Measurements from ENCODE around the gene RAB22A. TPM values are rescaled to one million over a fixed set of nuclear protein-coding genes. Genes with fewer than 3 reads are reported as not detected.

The RAB22A gene
- total and polyA plus RNA-seq, 2 donors (not counting 3 experiments of a cell fraction or from before 2014, with no cell fraction given): 8.6 to 16.3 TPM

GRCh38 chr20:58308680-58309527 lies 611 bp upstream of the RAB22A start:
- no peak for FAIRE-seq

GRCh38 chr20:58310291-58310782 lies 822 bp downstream of the RAB22A start:
- H3K9me3 ChIP-seq (replicated peaks; ENCODE audit: control insufficient read depth, insufficient read depth, low read length): no peaks in the 10 kb centered on the region
- H3K27ac ChIP-seq (ENCODE audit: insufficient read depth, low read depth, low read length): peak overlapping the region; percentile 85
- H3K79me2 ChIP-seq (ENCODE audit: control insufficient read depth, insufficient read depth, low read length): peaks cover 51% of the 10 kb centered on the region
- H4K20me1 ChIP-seq (replicated peaks; ENCODE audit: control insufficient read depth, extremely low read depth, insufficient read depth, low read length): peaks cover 2% of the 10 kb centered on the region
- ChIA-PET POLR2A (interaction anchor here (1.1 kb wide), 1 partner anchor 78 kb away, joined by 5 read pairs; the partner anchor contains the start of gene VAPB), CTCF (interaction anchor here (1.1 kb wide), 1 partner anchor 136 kb away, joined by 4 read pairs; no protein-coding TSS in a partner anchor)
- peak overlapping the region; percentile 92 for H3K4me2 ChIP-seq (ENCODE audit: insufficient read depth, low read length)
- BruUV-seq (replicated peaks): TSS peak; percentile 40
- dilution Hi-C loops (cut with MboI; ENCODE audit: extremely low pct_ligation_motif_present, low sequenced_read_pairs): no loop called here
- intact Hi-C loops (cut with micrococcal nuclease): loop anchor here (2.0 kb wide), 1 partner anchor 136 kb away; no protein-coding TSS in a partner anchor
- peaks cover 0 to 14% of the 10 kb centered on the region in 2 experiments for H3K36me3 ChIP-seq (ENCODE audit: control insufficient read depth in 2 of 2, extremely low read depth in 1 of 2, insufficient read depth in 2 of 2, low read length in 2 of 2)
- no peak for TF ChIP-seq POLR2AphosphoS5 (IDR thresholded peaks at IDR 0.05; ENCODE audit: insufficient read depth, low read depth, low read length)
- no peak for TF ChIP-seq EZH2 (IDR thresholded peaks at IDR 0.05; ENCODE audit: borderline replicate concordance, low read depth, low read length, severe bottlenecking)
- no peak for TF ChIP-seq GATA2 (IDR thresholded peaks at IDR 0.05; ENCODE audit: insufficient read depth, insufficient read length, low read depth, low read length)
- TF ChIP-seq FOS (IDR thresholded peaks at IDR 0.05; ENCODE audit: borderline replicate concordance, insufficient read depth, low read length): no peak
- no peak for TF ChIP-seq JUN (IDR thresholded peaks at IDR 0.05; ENCODE audit: borderline replicate concordance, insufficient read depth, insufficient read length, low read depth)
- TF ChIP-seq CTCF (IDR thresholded peaks at IDR 0.05; ENCODE audit: extremely low read depth in 1 of 2, insufficient read depth in 1 of 2, low read depth in 1 of 2, low read length in 2 of 2): no peak
- no peak for TF ChIP-seq MAX (IDR thresholded peaks at IDR 0.05; ENCODE audit: insufficient read depth, insufficient read length)
- no peak for TF ChIP-seq MYC (IDR thresholded peaks at IDR 0.05; ENCODE audit: low read depth, low read length)
- no peak for TF ChIP-seq POLR2A (IDR thresholded peaks at IDR 0.05; ENCODE audit: low read depth, low read length)
- peaks cover 10% of the 10 kb centered on the region for H3K4me1 ChIP-seq (ENCODE audit: control insufficient read depth, extremely low read depth, insufficient read depth, low read length)
- no peaks in the 10 kb centered on the region for H3K9me1 ChIP-seq (replicated peaks; ENCODE audit: control insufficient read depth, extremely low read depth, insufficient read depth, low read length)
- FAIRE-seq (no peak), DNase-seq (ENCODE audit: low read depth, low spot score) (peak; percentile 57)
- no peaks in the 10 kb centered on the region for H3K27me3 ChIP-seq (ENCODE audit: control insufficient read depth in 2 of 2, insufficient read depth in 2 of 2, low read length in 2 of 2)
- H3K4me3 ChIP-seq (replicated peaks in 1 of 3; ENCODE audit: insufficient read depth in 1 of 3, low read depth in 1 of 3, low read length in 3 of 3): peak overlapping the region; percentile 64 to 98 (median 93)
- peak overlapping the region; percentile 88 for H2AFZ ChIP-seq (ENCODE audit: low read depth, low read length)
- peak overlapping the region; percentile 91 for H3K9ac ChIP-seq (replicated peaks; ENCODE audit: extremely low read depth, insufficient read depth, low read length)

More at GRCh38 chr20:58308680-58309527, 611 bp upstream of the RAB22A start:
- Histone ChIP-seq H4K20me1 (replicated peaks; ENCODE audit: control insufficient read depth, extremely low read depth, insufficient read depth, low read length) (no peaks in the 10 kb centered on the region), H3K4me2 (ENCODE audit: insufficient read depth, low read length) (peak overlapping the region; percentile 54), H3K27me3 (ENCODE audit: control insufficient read depth in 2 of 2, insufficient read depth in 2 of 2, low read length in 2 of 2) (no peaks in the 10 kb centered on the region), H3K9me3 (replicated peaks; ENCODE audit: control insufficient read depth, insufficient read depth, low read length) (no peaks in the 10 kb centered on the region), H3K9ac (replicated peaks; ENCODE audit: extremely low read depth, insufficient read depth, low read length) (peak overlapping the region; percentile 83), H3K36me3 (ENCODE audit: control insufficient read depth in 2 of 2, extremely low read depth in 1 of 2, insufficient read depth in 2 of 2, low read length in 2 of 2) (peaks cover 3 to 9% of the 10 kb centered on the region in 2 experiments), H3K79me2 (ENCODE audit: control insufficient read depth, insufficient read depth, low read length) (peaks cover 42% of the 10 kb centered on the region), H3K9me1 (replicated peaks; ENCODE audit: control insufficient read depth, extremely low read depth, insufficient read depth, low read length) (no peaks in the 10 kb centered on the region), H2AFZ (ENCODE audit: low read depth, low read length) (peak overlapping the region; percentile 95), H3K4me1 (ENCODE audit: control insufficient read depth, extremely low read depth, insufficient read depth, low read length) (peaks cover 10% of the 10 kb centered on the region), H3K27ac (ENCODE audit: insufficient read depth, low read depth, low read length) (peak overlapping the region; percentile 44), H3K4me3 (replicated peaks in 1 of 3; ENCODE audit: insufficient read depth in 1 of 3, low read depth in 1 of 3, low read length in 3 of 3) (peak overlapping the region; percentile 91 to 99 (median 96))
- TF ChIP-seq EZH2 (IDR thresholded peaks at IDR 0.05; ENCODE audit: borderline replicate concordance, low read depth, low read length, severe bottlenecking): no peak
- peak; percentile 76 for TF ChIP-seq POLR2A (IDR thresholded peaks at IDR 0.05; ENCODE audit: low read depth, low read length)
- intact Hi-C loops (cut with micrococcal nuclease): loop anchor here (1.0 to 5.0 kb wide), 5 partner anchors 33 to 383 kb away; partner anchors contain the start of genes NPEPL1 and VAPB
- dilution Hi-C loops (cut with MboI; ENCODE audit: extremely low pct_ligation_motif_present, low sequenced_read_pairs): no loop called here
- BruUV-seq (replicated peaks): TSS peak; percentile 28
- ChIA-PET CTCF (interaction anchor here (1.1 kb wide), 1 partner anchor 56 kb away, joined by 3 read pairs; no protein-coding TSS in a partner anchor), POLR2A (interaction anchor here (1.1 kb wide), 1 partner anchor 80 kb away, joined by 5 read pairs; the partner anchor contains the start of gene VAPB)
- peak; percentile 57 for DNase-seq (ENCODE audit: low read depth, low spot score)
